Measurements from ENCODE around the gene ANKRD12. TPM values are rescaled to one million over a fixed set of nuclear protein-coding genes. Genes with fewer than 3 reads are reported as not detected.

ANKRD12 gene
- total and polyA plus RNA-seq, 10 of the 15 experiments (the other 5 are each of a cell fraction or from before 2014, with no cell fraction given) = 5.9 to 45.7 (median 20.2) TPM

GRCh38 chr18:9120796-9121195 lies 15.8 kb upstream of the ANKRD12 start:
- WGBS (ENCODE audit: insufficient coverage, insufficient replicate concordance, low lambda C conversion rate, missing lambda C conversion rate) = 0% methylated on average over 1 of the region's 1 CpG
- Histone ChIP-seq H3K79me2 (ENCODE audit: control insufficient read depth, insufficient read depth, low read length) (peaks cover 77% of the 10 kb centered on the region), H3K4me1 (ENCODE audit: control insufficient read depth, insufficient read depth, low read length) (peaks cover 33% of the 10 kb centered on the region), H2AFZ (ENCODE audit: control insufficient read depth, low read depth, low read length) (no peak overlapping the region), H3K4me3 (no peak overlapping the region), H3K9me3 (replicated peaks; ENCODE audit: control insufficient read depth, insufficient read depth, low read length) (no peaks in the 10 kb centered on the region; the same call in 2 of the 3 replicates), H3K27ac (ENCODE audit: control insufficient read depth, insufficient read depth) (peak overlapping the region; percentile 43; the same call in 1 of the 2 replicates), H3K27me3 (replicated peaks in 1 of 2; ENCODE audit: control insufficient read depth in 2 of 2, insufficient read depth in 2 of 2, low read length in 1 of 2) (no peaks in the 10 kb centered on the region), H4K20me1 (ENCODE audit: control insufficient read depth, insufficient read depth) (no peaks in the 10 kb centered on the region), H3K9ac (ENCODE audit: control insufficient read depth, insufficient read depth, low read length) (no peak overlapping the region), H3K4me2 (ENCODE audit: control insufficient read depth, insufficient read depth) (peak overlapping the region; percentile 26; the same call in 1 of the 2 replicates), H3K36me3 (ENCODE audit: control insufficient read depth in 2 of 2, insufficient read depth in 2 of 2, low read length in 1 of 2) (peaks cover 4 to 25% of the 10 kb centered on the region in 2 experiments)
- in situ Hi-C loops (cut with MboI) = no loop called here
- ChIA-PET POLR2A (interaction anchor here (1.1 kb wide), 1 partner anchor 25 kb away, joined by 3 read pairs; no protein-coding TSS in a partner anchor), RAD21 (ENCODE audit: unreplicated experiment) (no interaction called here), SMC1A (ENCODE audit: uncharacterized antibody, unreplicated experiment) (interaction anchor here (0.7 to 7.5 kb wide), 4 partner anchors 11 to 90 kb away, joined by 3 to 43 read pairs (median 4); no protein-coding TSS in a partner anchor), CTCF (interaction anchor here (0.7 to 2.0 kb wide), 2 partner anchors 14 to 396 kb away, joined by 3 to 4 read pairs; no protein-coding TSS in a partner anchor)
- no peak for FAIRE-seq
- intact Hi-C loops (cut with micrococcal nuclease; ENCODE audit: unreplicated experiment) = no loop called here
- BruUV-seq (replicated peaks) = no TSS peak
- ATAC-seq = 0 out of 3 replicates have a peak, but pooled peaks have one; percentile 7
- DNase-seq (ENCODE audit: low read depth, low spot score) = no peak
- TF ChIP-seq YY1 (IDR thresholded peaks at IDR 0.05; ENCODE audit: low read depth, low read length) = 0 out of 2 replicates have a peak, but pooled peaks have one; percentile 28
- TF ChIP-seq, protein P1, sequence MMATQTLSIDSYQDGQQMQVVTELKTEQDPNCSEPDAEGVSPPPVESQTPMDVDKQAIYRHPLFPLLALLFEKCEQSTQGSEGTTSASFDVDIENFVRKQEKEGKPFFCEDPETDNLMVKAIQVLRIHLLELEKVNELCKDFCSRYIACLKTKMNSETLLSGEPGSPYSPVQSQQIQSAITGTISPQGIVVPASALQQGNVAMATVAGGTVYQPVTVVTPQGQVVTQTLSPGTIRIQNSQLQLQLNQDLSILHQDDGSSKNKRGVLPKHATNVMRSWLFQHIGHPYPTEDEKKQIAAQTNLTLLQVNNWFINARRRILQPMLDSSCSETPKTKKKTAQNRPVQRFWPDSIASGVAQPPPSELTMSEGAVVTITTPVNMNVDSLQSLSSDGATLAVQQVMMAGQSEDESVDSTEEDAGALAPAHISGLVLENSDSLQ (IDR thresholded peaks at IDR 0.05) = peak; percentile 48; the same call in 1 of the 2 replicates
- no peak for TF ChIP-seq CHD1 (IDR thresholded peaks at IDR 0.05; ENCODE audit: low read depth, low read length)
- TF ChIP-seq ESRRA (IDR thresholded peaks at IDR 0.05; ENCODE audit: low read length) = no peak
- TF ChIP-seq, protein P2, sequence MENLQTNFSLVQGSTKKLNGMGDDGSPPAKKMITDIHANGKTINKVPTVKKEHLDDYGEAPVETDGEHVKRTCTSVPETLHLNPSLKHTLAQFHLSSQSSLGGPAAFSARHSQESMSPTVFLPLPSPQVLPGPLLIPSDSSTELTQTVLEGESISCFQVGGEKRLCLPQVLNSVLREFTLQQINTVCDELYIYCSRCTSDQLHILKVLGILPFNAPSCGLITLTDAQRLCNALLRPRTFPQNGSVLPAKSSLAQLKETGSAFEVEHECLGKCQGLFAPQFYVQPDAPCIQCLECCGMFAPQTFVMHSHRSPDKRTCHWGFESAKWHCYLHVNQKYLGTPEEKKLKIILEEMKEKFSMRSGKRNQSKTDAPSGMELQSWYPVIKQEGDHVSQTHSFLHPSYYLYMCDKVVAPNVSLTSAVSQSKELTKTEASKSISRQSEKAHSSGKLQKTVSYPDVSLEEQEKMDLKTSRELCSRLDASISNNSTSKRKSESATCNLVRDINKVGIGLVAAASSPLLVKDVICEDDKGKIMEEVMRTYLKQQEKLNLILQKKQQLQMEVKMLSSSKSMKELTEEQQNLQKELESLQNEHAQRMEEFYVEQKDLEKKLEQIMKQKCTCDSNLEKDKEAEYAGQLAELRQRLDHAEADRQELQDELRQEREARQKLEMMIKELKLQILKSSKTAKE (IDR thresholded peaks at IDR 0.05; ENCODE audit: low read depth, poor library complexity, severe bottlenecking) = peak; percentile 8
- TF ChIP-seq STAT1 (conservative IDR thresholded peaks at IDR 0.05) = no peak
- TF ChIP-seq MEF2A (IDR thresholded peaks at IDR 0.05; ENCODE audit: insufficient read depth, low read depth, low read length) = 0 out of 2 replicates have a peak, but pooled peaks have one; percentile 15

Data from GM12878 (cell line).